GM18511 (cell line): ENCODE measurements around the gene OBSL1.
A peak's percentile ranks its signal among the peaks of the same experiment; 100 is the strongest.

ENCODE experiments used
- ATAC-seq: cut with Tn5 transposase; IDR thresholded peaks from one replicate; pipeline ENCODE4 v1.9.1; 2021; ENCODE audit warnings: mild to moderate bottlenecking, moderate library complexity; ENCODE audit not compliant: unreplicated experiment

OBSL1 gene

GRCh38 chr2:219552382-219553167, 18.8 kb downstream of the OBSL1 start:
- ATAC-seq, result peak; percentile 93

- ATAC-seq, result peak; percentile 30
Observed at GRCh38 chr2:219551441-219552381, 19.6 kb downstream of the OBSL1 start.

DNA sequence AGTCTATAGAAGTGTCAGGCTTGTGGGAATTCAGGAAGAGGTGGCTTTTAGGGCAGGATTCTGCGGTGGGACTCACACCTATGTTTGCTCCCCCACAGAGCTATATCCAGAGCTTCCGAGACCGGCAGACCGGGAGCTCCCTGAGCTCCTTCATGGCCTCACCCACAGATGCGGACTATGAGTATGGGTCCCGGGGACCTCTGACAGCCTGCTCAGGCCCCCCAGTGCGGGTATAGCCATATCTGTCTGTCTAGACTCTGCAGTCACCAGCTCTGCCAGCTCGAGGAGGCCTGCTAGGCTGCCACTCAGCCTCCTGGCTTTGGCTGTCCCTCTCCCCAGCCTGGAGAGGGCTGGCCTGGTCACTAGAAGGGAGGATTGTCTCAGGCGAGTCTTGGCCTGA, 21.7 kb downstream of the OBSL1 start:
- ATAC-seq, result no peak

- ATAC-seq, result no peak
Observed at GRCh38 chr2:219548990-219549389, 22.3 kb downstream of the OBSL1 start.

GRCh38 chr2:219547621-219548020, 23.7 kb downstream of the OBSL1 start:
- no peak for ATAC-seq

DNA sequence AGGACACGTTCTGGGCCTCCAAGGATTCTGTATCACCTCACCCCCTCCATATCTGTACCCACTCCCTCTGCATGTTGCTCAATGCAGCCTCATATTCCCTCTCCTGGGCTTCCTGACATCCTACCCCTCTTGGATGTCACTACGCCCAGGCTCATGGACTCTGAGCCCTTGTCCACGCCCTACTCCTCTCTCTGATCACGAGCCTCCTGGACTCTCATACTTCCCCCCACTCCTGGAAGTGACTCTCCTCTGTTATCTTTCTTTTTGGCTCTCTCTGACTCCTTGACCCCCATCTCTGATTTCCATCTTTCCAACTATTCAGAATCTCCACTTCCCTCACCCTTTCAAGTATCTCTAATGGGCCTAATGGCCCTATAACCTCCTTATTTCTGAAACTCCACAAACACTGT, 25.4 kb downstream of the OBSL1 start:
- no peak for ATAC-seq

- ATAC-seq, result no peak
Observed at GRCh38 chr2:219545295-219545942, 25.9 kb downstream of the OBSL1 start.

DNA sequence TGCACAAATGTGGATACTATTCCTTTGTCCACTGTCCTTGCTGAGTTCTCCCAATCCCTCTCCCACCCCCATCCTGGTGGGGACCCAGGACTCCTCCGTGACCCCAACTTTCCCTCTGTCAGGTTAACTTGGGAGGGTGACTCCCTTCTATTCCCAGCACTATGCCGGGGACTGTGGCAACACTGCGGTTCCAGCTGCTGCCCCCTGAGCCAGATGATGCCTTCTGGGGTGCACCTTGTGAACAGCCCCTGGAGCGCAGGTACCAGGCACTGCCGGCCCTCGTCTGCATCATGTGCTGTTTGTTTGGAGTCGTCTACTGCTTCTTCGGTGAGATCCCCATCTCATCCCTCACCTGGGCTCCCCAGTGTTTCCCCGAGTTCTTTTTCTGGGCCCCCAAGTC, 26.8 kb downstream of the OBSL1 start:
- no peak for ATAC-seq

GRCh38 chr2:219543596-219544358, 27.6 kb downstream of the OBSL1 start, which contains the start of the genes CHPF and TMEM198:
Gene CHPF (minus strand): TSS chr2:219543809. CDS start chr2:219543538, 271 bp downstream.
Gene TMEM198 (plus strand): TSS chr2:219544028. CDS start chr2:219544728, 700 bp downstream.
- peak; percentile 80 for ATAC-seq

GRCh38 chr2:219542931-219543595, 28.3 kb downstream of the OBSL1 start:
- ATAC-seq, result peak; percentile 41

DNA sequence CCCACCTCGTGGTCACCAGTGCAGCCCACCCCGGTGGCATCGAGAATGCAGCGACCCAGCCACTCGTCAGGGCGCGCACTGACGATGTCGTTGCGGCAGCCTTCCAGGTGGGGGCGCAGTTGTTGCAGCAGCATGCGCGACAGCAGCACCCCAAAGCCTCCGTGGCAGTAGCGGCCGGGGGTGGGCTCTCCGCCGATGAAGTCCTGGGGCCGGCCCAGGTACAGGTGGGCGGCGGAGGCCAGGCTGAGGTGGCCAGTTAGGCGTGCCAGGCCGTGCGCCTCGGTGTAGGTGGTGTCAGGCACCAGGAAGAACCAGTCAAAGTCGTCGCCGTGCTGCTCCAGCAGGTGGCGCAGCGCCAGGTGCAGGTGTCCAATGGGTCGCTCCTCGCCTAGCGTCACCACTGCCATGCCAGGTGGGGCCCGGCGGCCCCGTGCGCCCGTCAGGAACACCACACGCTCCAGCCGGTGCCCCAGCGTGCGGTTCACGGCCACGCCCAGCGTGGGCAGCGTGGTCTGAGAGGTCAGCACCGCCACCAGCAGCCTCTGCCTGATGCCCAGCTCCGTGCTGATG, 29.6 kb downstream of the OBSL1 start:
- ATAC-seq, result peak; percentile 54

- no peak for ATAC-seq
Observed at GRCh38 chr2:219540784-219541504, 30.4 kb downstream of the OBSL1 start.

- ATAC-seq, result no peak
Observed at GRCh38 chr2:219539926-219540678, 31.2 kb downstream of the OBSL1 start.

GRCh38 chr2:219538956-219539788, 32.2 kb downstream of the OBSL1 start:
- ATAC-seq, result no peak

DNA sequence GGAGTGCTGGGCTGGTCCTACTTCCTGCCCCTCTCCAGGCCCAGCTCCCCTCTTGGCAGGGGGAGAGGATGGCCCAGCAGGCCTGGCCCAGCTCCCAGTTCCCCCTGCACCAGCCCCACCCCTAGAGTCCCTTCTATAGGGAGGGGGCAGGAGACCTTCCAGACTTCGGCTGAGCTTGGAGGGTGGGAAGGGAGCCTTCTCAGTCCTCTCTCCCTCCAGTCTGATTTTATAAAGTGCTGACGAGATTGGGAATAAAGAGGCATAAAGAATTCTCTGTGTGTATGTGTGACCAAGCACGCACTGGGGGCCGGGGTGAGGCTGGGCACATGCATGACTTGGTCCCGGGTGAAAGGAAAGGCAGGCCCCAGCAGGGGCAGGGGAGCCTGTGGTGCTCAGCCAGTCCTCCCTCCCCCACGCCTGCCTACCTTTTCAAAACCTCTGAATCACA, 32.8 kb downstream of the OBSL1 start:
- no peak for ATAC-seq

GRCh38 chr2:219537657-219538488, 33.5 kb downstream of the OBSL1 start:
- no peak for ATAC-seq
